H1 (cell line): ENCODE measurements around the gene SCPEP1. TPM values are rescaled to one million over a fixed set of nuclear protein-coding genes. Genes with fewer than 3 reads are reported as not detected.

Experiments used
- CTCF ChIA-PET: fragments of 300-600 bp; sonication (Branson Sonifier 250); formaldehyde crosslinking; loops from one replicate; lab custom pipeline; 2021; ENCODE audit not compliant: partially characterized antibody; lab: Charles Lee
- POLR2A ChIA-PET: fragments of 300-600 bp; sonication (Branson Sonifier 250); formaldehyde crosslinking; loops from one replicate; lab custom pipeline; 2021; ENCODE audit warnings: inconsistent platforms; ENCODE audit not compliant: partially characterized antibody; lab: Charles Lee
- DNase-seq, 2 experiments: peaks; one replicate each; pipeline versions ENCODE4 v3.0.0 to v3.0.0-alpha.2; 2010 to 2022; ENCODE audit warnings: low spot score in 2 of 2, low read depth in 1 of 2, mixed read lengths in 1 of 2
- FAIRE-seq: peaks from 2 replicates; lab custom pipeline; 2011; peaks lifted over from hg19 to GRCh38; lab: Jason Lieb, UNC
- H2AFZ ChIP-seq: 2 replicates; pipeline ENCODE4 v1.8.1; 2012; ENCODE audit warnings: low read length, inconsistent platforms
- H2AK5ac ChIP-seq: 2 replicates; pipeline ENCODE4 v1.6.1; 2013; ENCODE audit warnings: low read depth, low read length
- H2BK120ac ChIP-seq: replicated peaks from 2 replicates; pipeline ENCODE3; 2013; ENCODE audit warnings: low read depth, low read length, inconsistent platforms
- H2BK12ac ChIP-seq: 2 replicates; pipeline ENCODE4 v1.6.1; 2013; ENCODE audit warnings: low read depth, low read length
- H2BK15ac ChIP-seq: 2 replicates; pipeline ENCODE4 v1.6.1; 2013; ENCODE audit warnings: low read length
- H2BK20ac ChIP-seq: 2 replicates; pipeline ENCODE4 v1.6.1; 2013; ENCODE audit warnings: low read length
- H2BK5ac ChIP-seq: 2 replicates; pipeline ENCODE4 v1.6.1; 2013; ENCODE audit warnings: low read depth, low read length
- H3K14ac ChIP-seq: 2 replicates; pipeline ENCODE4 v1.6.1; 2013; ENCODE audit warnings: inconsistent platforms; ENCODE audit not compliant: insufficient read length
- H3K18ac ChIP-seq: 2 replicates; pipeline ENCODE4 v1.6.1; 2013; ENCODE audit warnings: low read length; ENCODE audit errors: extremely low read depth
- H3K23ac ChIP-seq: 2 replicates; pipeline ENCODE4 v1.6.1; 2013; ENCODE audit warnings: inconsistent platforms; ENCODE audit not compliant: insufficient read length
- H3K23me2 ChIP-seq: 2 replicates; pipeline ENCODE4 v1.6.1; 2013; ENCODE audit warnings: low read depth, low read length
- H3K27ac ChIP-seq: 2 replicates; pipeline ENCODE4 v1.6.1; 2011; ENCODE audit warnings: low read depth, low read length, inconsistent platforms
- H3K27me3 ChIP-seq, 4 experiments: replicated peaks in 1 of 4; 1 replicate in 1 of 4; 2 replicates in 3 of 4; pipeline versions ENCODE4 v1.6.1 to v1.8.1; 2011 to 2013; ENCODE audit warnings: low read length in 3 of 4, mild to moderate bottlenecking in 3 of 4, inconsistent platforms in 2 of 4, mixed read lengths in 2 of 4, moderate library complexity in 1 of 4; ENCODE audit not compliant: control insufficient read depth in 3 of 4, insufficient read depth in 3 of 4; ENCODE audit errors: extremely low read depth in 1 of 4
- H3K36me3 ChIP-seq, 4 experiments: 2 replicates each; pipeline versions ENCODE4 v1.6.1 to v1.8.1; 2011 to 2013; ENCODE audit warnings: mild to moderate bottlenecking in 4 of 4, low read length in 3 of 4, moderate library complexity in 2 of 4, control low read depth in 1 of 4, inconsistent platforms in 1 of 4; ENCODE audit not compliant: insufficient read depth in 4 of 4, control insufficient read depth in 2 of 4
- H3K4ac ChIP-seq: replicated peaks from 2 replicates; pipeline ENCODE3; 2013; ENCODE audit warnings: low read length, low read depth, mixed read lengths, inconsistent platforms; ENCODE audit not compliant: insufficient read length
- H3K4me1 ChIP-seq, 4 experiments: replicated peaks in 1 of 4; 1 replicate in 1 of 4; 2 replicates in 3 of 4; pipeline versions ENCODE4 v1.6.1 to v1.8.1; 2011 to 2013; ENCODE audit warnings: low read length in 3 of 4, inconsistent platforms in 2 of 4, mixed read lengths in 1 of 4; ENCODE audit not compliant: insufficient read depth in 4 of 4, control insufficient read depth in 3 of 4
- H3K4me2 ChIP-seq, 2 experiments: 2 replicates each; pipeline versions ENCODE4 v1.6.1 to v1.8.1; 2011 to 2013; ENCODE audit warnings: low read depth in 2 of 2, low read length in 2 of 2, control low read depth in 1 of 2, inconsistent platforms in 1 of 2, mild to moderate bottlenecking in 1 of 2; ENCODE audit not compliant: insufficient read depth in 1 of 2
- H3K4me3 ChIP-seq, 4 experiments: fragments of 200-600, 300-600 bp in 1 of 4; sonication (generic), shearing (Covaris generic), sonication (Bioruptor Twin) in 1 of 4; 2 replicates each; pipeline versions ENCODE4 v1.5.1 to v1.8.1; 2011 to 2016; ENCODE audit warnings: low read length in 4 of 4, low read depth in 3 of 4, control low read depth in 2 of 4, inconsistent platforms in 2 of 4, mild to moderate bottlenecking in 2 of 4, mixed read lengths in 1 of 4, moderate library complexity in 1 of 4; ENCODE audit not compliant: insufficient read depth in 2 of 4; ENCODE audit errors: extremely low read depth in 1 of 4
- H3K56ac ChIP-seq: replicated peaks from 2 replicates; pipeline ENCODE3; 2013; ENCODE audit warnings: low read depth, mild to moderate bottlenecking, mixed read lengths, low read length, inconsistent platforms; ENCODE audit not compliant: insufficient read length
- H3K79me1 ChIP-seq: 2 replicates; pipeline ENCODE4 v1.6.1; 2013; ENCODE audit warnings: low read depth, low read length, control low read depth
- H3K79me2 ChIP-seq, 2 experiments: 2 replicates each; pipeline versions ENCODE4 v1.6.1 to v1.8.1; 2012 to 2013; ENCODE audit warnings: low read length in 2 of 2, mild to moderate bottlenecking in 2 of 2, inconsistent platforms in 1 of 2; ENCODE audit not compliant: insufficient read depth in 2 of 2, control insufficient read depth in 1 of 2
- H3K9ac ChIP-seq, 4 experiments: replicated peaks in 1 of 4; 1 replicate in 1 of 4; 2 replicates in 3 of 4; pipeline versions ENCODE4 v1.6.1 to v1.8.1; 2011 to 2013; ENCODE audit warnings: low read depth in 3 of 4, low read length in 3 of 4, control low read depth in 2 of 4, mild to moderate bottlenecking in 2 of 4, moderate library complexity in 2 of 4, inconsistent platforms in 1 of 4; ENCODE audit errors: extremely low read depth in 1 of 4
- H3K9me3 ChIP-seq, 2 experiments: 2 replicates each; pipeline versions ENCODE4 v1.6.1 to v1.8.1; 2012 to 2013; ENCODE audit warnings: mild to moderate bottlenecking in 2 of 2, moderate library complexity in 2 of 2, control low read depth in 1 of 2, inconsistent platforms in 1 of 2, low read depth in 1 of 2, low read length in 1 of 2, mixed read lengths in 1 of 2; ENCODE audit not compliant: insufficient read depth in 2 of 2
- H4K20me1 ChIP-seq, 2 experiments: replicated peaks in 1 of 2; 2 replicates each; pipeline versions ENCODE3 to v1.8.1; 2011 to 2013; ENCODE audit warnings: inconsistent platforms in 2 of 2, low read length in 2 of 2, mild to moderate bottlenecking in 1 of 2; ENCODE audit not compliant: insufficient read depth in 2 of 2, control insufficient read depth in 1 of 2
- H4K5ac ChIP-seq: 2 replicates; pipeline ENCODE4 v1.6.1; 2013; ENCODE audit warnings: low read length, low read depth, mixed read lengths, inconsistent platforms; ENCODE audit not compliant: insufficient read length
- H4K8ac ChIP-seq: 2 replicates; pipeline ENCODE4 v1.8.0; 2013; ENCODE audit warnings: mild to moderate bottlenecking, moderate library complexity, low read length, inconsistent platforms; ENCODE audit not compliant: insufficient read depth; ENCODE audit errors: extremely low read depth
- H4K91ac ChIP-seq: replicated peaks from 2 replicates; pipeline ENCODE3; 2013; ENCODE audit warnings: low read length, mixed read lengths, inconsistent platforms; ENCODE audit not compliant: insufficient read length
- WGBS, 2 experiments: shearing (Covaris generic) in 1 of 2; methylation state at CpG; one replicate each; pipeline versions ENCODE4 v1.1.6 to v1.1.7; 2013 to 2015; ENCODE audit warnings: low lambda C conversion rate in 2 of 2, mixed read lengths in 2 of 2, inconsistent platforms in 1 of 2, low coverage in 1 of 2, missing lambda C conversion rate in 1 of 2; ENCODE audit not compliant: insufficient replicate concordance in 2 of 2, insufficient coverage in 1 of 2, insufficient read length in 1 of 2; ENCODE audit errors: extremely low coverage in 1 of 2, missing lambda C conversion rate in 1 of 2; 5-methylcytosine and 5-hydroxymethylcytosine counted together
- polyA plus RNA-seq, 7 experiments: library from polyadenylated mRNA; depleted of rRNA in 3 of 7; stranded (reverse) in 5 of 7; unstranded in 2 of 7; fragments of >200 nt in 5 of 7; fragments of 200-250 nt in 2 of 7; gene quantifications; 1 replicate in 5 of 7; 2 replicates in 1 of 7; 4 replicates in 1 of 7; pipeline versions ENCODE4 v1.2.1 to v1.2.3, GENCODE V29; 2011 to 2013; ENCODE audit warnings: missing spikeins in 2 of 7, mixed read lengths in 2 of 7
- total RNA-seq: library from RNA; stranded (reverse); fragmentation: NEBNext Ultra II Directional; extraction: Animal tissue kit (Norgen Biotek cat#: 25700); gene quantifications from 2 replicates; pipeline ENCODE4 v1.2.1, GENCODE V29; 2021

The SCPEP1 gene
- total and polyA plus RNA-seq, 2 of the 8 experiments (the other 6 are each of a cell fraction or from before 2014, with no cell fraction given): 30.7 to 52.6 TPM

DNA sequence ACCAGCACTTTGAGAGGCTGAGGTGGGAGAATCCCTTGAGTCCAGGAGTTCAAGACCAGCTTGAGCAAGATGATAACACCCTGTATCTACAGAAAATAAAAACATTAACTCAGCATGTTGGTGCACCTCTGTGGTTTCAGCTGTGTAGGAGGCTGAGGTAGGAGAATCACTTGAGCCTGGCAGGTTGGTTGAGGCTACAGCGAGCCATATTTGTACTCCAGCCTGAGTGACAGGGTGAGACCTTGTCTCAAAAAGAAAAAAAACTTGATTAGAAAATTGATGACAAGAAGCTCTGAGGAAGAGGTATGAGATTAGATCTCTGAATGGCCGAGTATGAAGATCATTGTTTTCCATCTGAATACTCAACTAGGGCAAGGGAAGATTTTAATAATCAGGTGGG lies 31.0 kb downstream of the SCPEP1 start:
- Histone ChIP-seq H2BK12ac (peak overlapping the region; percentile 78; the same call in 1 of the 2 replicates), H4K20me1 (no peaks in the 10 kb centered on the region), H3K4me2 (no peak overlapping the region), H3K4ac (no peak overlapping the region), H2AK5ac (no peak overlapping the region), H3K27ac (no peak overlapping the region), H2BK20ac (peak overlapping the region; percentile 29; the same call in 1 of the 2 replicates), H3K36me3 (peaks cover 0 to 3% (median 0%) of the 10 kb centered on the region in 4 experiments; a peak in 2 of 8 replicates), H3K14ac (no peak overlapping the region), H3K23me2 (no peaks in the 10 kb centered on the region), H3K79me1 (no peaks in the 10 kb centered on the region), H2BK5ac (no peak overlapping the region), H4K91ac (peak overlapping the region; percentile 57), H3K79me2 (no peaks in the 10 kb centered on the region), H4K8ac (no peak overlapping the region), H3K4me1 (peaks cover 0 to 10% (median 3%) of the 10 kb centered on the region in 4 experiments; a peak in 4 of 7 replicates), H3K56ac (no peak overlapping the region), H3K18ac (no peak overlapping the region), H3K23ac (no peak overlapping the region), H3K4me3 (no peak overlapping the region), H2AFZ (no peak overlapping the region), H3K27me3 (no peaks in the 10 kb centered on the region), H2BK15ac (no peak overlapping the region), H2BK120ac (peak overlapping the region; percentile 58), H4K5ac (no peak overlapping the region), H3K9ac (no peak overlapping the region), H3K9me3 (no peaks in the 10 kb centered on the region)
- CTCF ChIA-PET: interaction anchor here (0.6 to 11.8 kb wide), 16 partner anchors 10 to 249 kb away, joined by 3 to 112 read pairs (median 4); no protein-coding TSS in a partner anchor
- POLR2A ChIA-PET: interaction anchor here (0.6 to 1.0 kb wide), 2 partner anchors 12 to 112 kb away, joined by 4 read pairs; no protein-coding TSS in a partner anchor
- FAIRE-seq (no peak), DNase-seq (no peak)
- 77% methylated on average over 2 of the region's 2 CpGs; no CpG with 5 or more reads in 1 of the 2 experiments for WGBS, 2 experiments
